HepG2 (cell line): ENCODE data around the gene TMC2. TPM values are rescaled to one million over a fixed set of nuclear protein-coding genes. Genes with fewer than 3 reads are reported as not detected.

Source experiments
- CBFB ChIP-seq: sonication (generic); formaldehyde crosslinking; IDR thresholded peaks from 2 replicates; pipeline ENCODE4 v1.4.0; 2020; ENCODE audit warnings: missing genetic modification reagents
- CENPX ChIP-seq: sonication (generic); formaldehyde crosslinking; IDR thresholded peaks from 2 replicates; pipeline ENCODE4 v1.9.0; 2021; ENCODE audit warnings: mild to moderate bottlenecking, missing genetic modification reagents, moderate library complexity
- HNF4A ChIP-seq: sonication (generic); formaldehyde crosslinking; IDR thresholded peaks from 2 replicates; pipeline ENCODE4 v1.4.0; 2020; ENCODE audit warnings: missing genetic modification reagents
- NBN ChIP-seq: fragments of 450-650 bp; conservative IDR thresholded peaks from 2 replicates; pipeline ENCODE4 v1.6.1; 2017
- NFIB ChIP-seq: sonication (generic); formaldehyde crosslinking; IDR thresholded peaks from 2 replicates; pipeline ENCODE4 v1.9.0; 2021; ENCODE audit warnings: missing genetic modification reagents, mild to moderate bottlenecking, borderline replicate concordance
- ZBTB34 ChIP-seq: sonication (generic); formaldehyde crosslinking; IDR thresholded peaks from 2 replicates; pipeline ENCODE4 v1.8.0; 2022; ENCODE audit warnings: mild to moderate bottlenecking, missing genetic modification reagents
- ZBTB40 ChIP-seq, 2 experiments: fragments of 450-650 bp in 1 of 2; sonication (generic) in 1 of 2; formaldehyde crosslinking in 1 of 2; IDR thresholded peaks; 2 replicates each; pipeline versions ENCODE4 v1.6.1 to v1.8.0; 2016 to 2022; ENCODE audit warnings: antibody characterized with exemption in 1 of 2, mild to moderate bottlenecking in 1 of 2, missing genetic modification reagents in 1 of 2
- ZBTB7A ChIP-seq: sonication (generic); formaldehyde crosslinking; IDR thresholded peaks from 2 replicates; pipeline ENCODE4 v1.8.0; 2022; ENCODE audit warnings: mild to moderate bottlenecking, missing genetic modification reagents
- ZNF143 ChIP-seq: sonication (generic); formaldehyde crosslinking; IDR thresholded peaks from 2 replicates; pipeline ENCODE4 v1.4.0; 2020; ENCODE audit warnings: missing genetic modification reagents
- ZNF224 ChIP-seq: sonication (generic); formaldehyde crosslinking; IDR thresholded peaks from 2 replicates; pipeline ENCODE4 v1.5.0; 2020; ENCODE audit warnings: mild to moderate bottlenecking, missing genetic modification reagents
- ZNF33B ChIP-seq: sonication (generic); formaldehyde crosslinking; IDR thresholded peaks from 2 replicates; pipeline ENCODE4 v1.5.1; 2020; ENCODE audit warnings: mild to moderate bottlenecking, missing genetic modification reagents
- ZNF562 ChIP-seq: sonication (generic); formaldehyde crosslinking; IDR thresholded peaks from 2 replicates; pipeline ENCODE4 v1.8.0; 2022; ENCODE audit warnings: missing genetic modification reagents, borderline replicate concordance
- polyA plus RNA-seq, 8 experiments: library from polyadenylated mRNA; depleted of rRNA in 3 of 8; stranded (reverse) in 7 of 8; unstranded in 1 of 8; fragments of >200 nt; fragmentation: Illumina TruSeq in 4 of 8; extraction: Trizol in 4 of 8; gene quantifications; 2 replicates each; pipeline versions ENCODE4 v1.2.1 to v1.2.3, GENCODE V29; 2011 to 2016; ENCODE audit warnings: low read depth in 4 of 8, missing spikeins in 1 of 8, mixed read lengths in 1 of 8; ENCODE audit not compliant: insufficient read depth in 1 of 8
- total RNA-seq, 5 experiments: library from RNA; depleted of rRNA; stranded (reverse); fragments of >200 nt; fragmentation: Illumina TruSeq; extraction: Trizol; gene quantifications; 2 replicates each; pipeline ENCODE4 v1.2.3, GENCODE V29; 2016; ENCODE audit warnings: low read depth in 1 of 5
- TF ChIP-seq, protein P1 (sequence below): sonication (generic); formaldehyde crosslinking; conservative IDR thresholded peaks from 2 replicates; pipeline ENCODE4 v1.8.1; 2023; ENCODE audit warnings: missing genetic modification reagents
- TF ChIP-seq, protein P2 (sequence below): sonication (generic); formaldehyde crosslinking; IDR thresholded peaks from 2 replicates; pipeline ENCODE4 v1.8.0; 2022; ENCODE audit warnings: mild to moderate bottlenecking, missing genetic modification reagents; ENCODE audit not compliant: insufficient replicate concordance

Gene TMC2
- total and polyA plus RNA-seq, 2 of the 13 experiments (the other 11 are each of a cell fraction or from before 2014, with no cell fraction given): not detected

DNA sequence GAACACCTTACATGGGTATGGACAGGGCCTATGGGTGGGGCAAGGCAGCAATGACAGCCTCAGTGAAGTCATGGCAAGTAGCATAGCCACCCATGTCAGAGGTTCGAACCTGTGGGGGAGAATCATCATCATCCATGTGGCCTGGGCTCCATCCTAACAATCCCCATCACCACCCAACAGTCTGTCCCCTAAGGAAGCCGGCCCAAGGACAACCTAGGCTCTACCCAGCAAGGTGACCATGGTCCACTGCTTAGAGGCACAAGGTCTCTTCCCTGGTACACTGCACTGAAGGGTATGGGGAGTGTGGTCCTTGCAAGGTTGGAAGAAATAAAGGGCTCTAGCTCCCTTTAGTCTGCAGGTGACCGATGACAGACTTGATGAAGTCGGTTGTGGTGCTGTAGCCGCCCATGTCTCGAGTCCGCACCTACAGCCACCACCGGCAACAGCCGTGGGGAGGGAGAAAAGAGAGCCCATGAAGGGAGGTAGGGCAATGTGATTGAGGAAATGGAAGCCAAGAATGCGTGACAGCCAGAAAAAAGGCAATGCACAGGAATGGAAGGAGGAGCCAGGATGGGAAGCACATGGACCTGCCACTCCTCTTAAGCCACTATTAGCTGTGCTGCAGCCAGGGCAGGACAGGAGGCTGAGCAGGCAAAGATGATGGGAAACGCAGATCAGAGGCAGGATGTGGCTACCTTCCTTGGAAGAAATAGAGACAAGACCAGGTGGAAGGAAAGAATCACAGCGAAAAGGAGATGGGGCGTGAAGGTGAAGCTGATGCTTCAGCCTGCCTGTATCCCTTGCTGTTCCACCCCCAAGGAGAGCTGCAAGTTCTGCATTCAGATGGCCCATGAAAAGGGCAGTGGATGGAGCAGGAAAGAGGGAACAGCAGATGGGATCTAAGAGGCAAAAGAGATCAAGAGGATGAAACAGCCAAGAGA, 122.3 kb downstream of the TMC2 start (continued):
- TF ChIP-seq, protein P1, sequence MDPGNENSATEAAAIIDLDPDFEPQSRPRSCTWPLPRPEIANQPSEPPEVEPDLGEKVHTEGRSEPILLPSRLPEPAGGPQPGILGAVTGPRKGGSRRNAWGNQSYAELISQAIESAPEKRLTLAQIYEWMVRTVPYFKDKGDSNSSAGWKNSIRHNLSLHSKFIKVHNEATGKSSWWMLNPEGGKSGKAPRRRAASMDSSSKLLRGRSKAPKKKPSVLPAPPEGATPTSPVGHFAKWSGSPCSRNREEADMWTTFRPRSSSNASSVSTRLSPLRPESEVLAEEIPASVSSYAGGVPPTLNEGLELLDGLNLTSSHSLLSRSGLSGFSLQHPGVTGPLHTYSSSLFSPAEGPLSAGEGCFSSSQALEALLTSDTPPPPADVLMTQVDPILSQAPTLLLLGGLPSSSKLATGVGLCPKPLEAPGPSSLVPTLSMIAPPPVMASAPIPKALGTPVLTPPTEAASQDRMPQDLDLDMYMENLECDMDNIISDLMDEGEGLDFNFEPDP: no peak
- TF ChIP-seq ZNF562 (CRISPR knock-in tag) (no peak), CENPX (CRISPR knock-in tag) (no peak), ZBTB34 (CRISPR knock-in tag) (no peak), HNF4A (CRISPR knock-in tag) (no peak), ZBTB40 (IDR thresholded peaks at IDR 0.05) (no peak), ZBTB40 (CRISPR knock-in tag; IDR thresholded peaks at IDR 0.05) (peak; percentile 49; the same call in 1 of the 2 replicates), CBFB (CRISPR knock-in tag) (no peak), ZBTB7A (CRISPR knock-in tag) (0 out of 2 replicates have a peak, but pooled peaks have one; percentile 8), NFIB (CRISPR knock-in tag) (0 out of 2 replicates have a peak, but pooled peaks have one; percentile 86), ZNF143 (CRISPR knock-in tag) (peak; percentile 4), ZNF33B (CRISPR knock-in tag) (0 out of 2 replicates have a peak, but pooled peaks have one; percentile 46), ZNF224 (no peak), NBN (no peak)
- TF ChIP-seq, protein P2, sequence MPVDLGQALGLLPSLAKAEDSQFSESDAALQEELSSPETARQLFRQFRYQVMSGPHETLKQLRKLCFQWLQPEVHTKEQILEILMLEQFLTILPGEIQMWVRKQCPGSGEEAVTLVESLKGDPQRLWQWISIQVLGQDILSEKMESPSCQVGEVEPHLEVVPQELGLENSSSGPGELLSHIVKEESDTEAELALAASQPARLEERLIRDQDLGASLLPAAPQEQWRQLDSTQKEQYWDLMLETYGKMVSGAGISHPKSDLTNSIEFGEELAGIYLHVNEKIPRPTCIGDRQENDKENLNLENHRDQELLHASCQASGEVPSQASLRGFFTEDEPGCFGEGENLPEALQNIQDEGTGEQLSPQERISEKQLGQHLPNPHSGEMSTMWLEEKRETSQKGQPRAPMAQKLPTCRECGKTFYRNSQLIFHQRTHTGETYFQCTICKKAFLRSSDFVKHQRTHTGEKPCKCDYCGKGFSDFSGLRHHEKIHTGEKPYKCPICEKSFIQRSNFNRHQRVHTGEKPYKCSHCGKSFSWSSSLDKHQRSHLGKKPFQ: no peak
